ENCODE results near the gene KHDC4.
"Not testable (repeated sequence)": the region's sequence is repeated elsewhere in the genome, so short reads cannot be mapped to it uniquely, and the experiment has no call there.

The KHDC4 gene

DNA sequence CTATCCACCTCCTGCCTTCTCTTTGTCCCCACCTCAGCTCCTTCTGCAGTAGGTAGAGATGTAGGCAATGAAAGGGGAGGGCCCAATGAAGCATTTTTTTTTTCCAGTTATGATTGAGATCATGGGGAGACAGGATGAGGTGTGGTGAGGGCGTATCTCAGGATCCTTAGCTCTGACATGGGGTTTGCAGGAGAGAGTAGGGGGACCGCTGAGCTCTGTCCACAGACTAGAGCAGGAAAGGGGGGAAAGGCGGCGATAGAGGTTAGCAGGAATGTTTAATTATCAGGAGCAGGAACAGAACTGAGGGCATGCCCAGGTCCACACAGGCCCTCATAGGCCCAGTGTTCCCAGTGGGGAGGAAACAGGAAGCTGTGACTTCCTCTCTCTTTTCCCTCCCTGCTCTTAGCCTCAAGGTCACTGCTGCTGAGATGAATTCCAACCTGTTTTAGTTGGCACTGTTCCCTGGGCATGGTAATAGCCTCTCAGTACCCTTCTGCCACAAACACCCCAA, 6.3 kb upstream of the KHDC4 start:
- DNase-seq: peak; percentile 20

DNA sequence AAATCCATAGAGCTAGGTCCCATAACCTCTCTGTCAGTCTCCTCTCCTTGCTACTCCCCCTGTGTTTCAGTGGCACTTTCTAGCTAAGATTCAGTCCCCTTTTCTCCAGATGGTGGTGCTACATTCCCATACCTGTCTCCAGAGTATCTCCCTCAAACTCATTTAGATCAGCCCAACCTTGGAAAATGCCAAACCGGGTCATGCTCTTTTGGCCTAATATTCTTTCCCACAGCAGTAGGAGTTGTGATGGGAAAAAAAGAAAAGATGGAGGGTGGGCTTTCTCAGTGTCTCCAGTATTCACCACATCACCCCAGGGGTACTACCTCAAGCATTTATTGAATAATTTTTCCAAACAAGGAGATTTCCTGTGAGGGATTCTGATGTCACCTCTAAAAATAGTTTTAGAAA, 4.0 kb upstream of the KHDC4 start:
- DNase-seq: peak; percentile 64

DNA sequence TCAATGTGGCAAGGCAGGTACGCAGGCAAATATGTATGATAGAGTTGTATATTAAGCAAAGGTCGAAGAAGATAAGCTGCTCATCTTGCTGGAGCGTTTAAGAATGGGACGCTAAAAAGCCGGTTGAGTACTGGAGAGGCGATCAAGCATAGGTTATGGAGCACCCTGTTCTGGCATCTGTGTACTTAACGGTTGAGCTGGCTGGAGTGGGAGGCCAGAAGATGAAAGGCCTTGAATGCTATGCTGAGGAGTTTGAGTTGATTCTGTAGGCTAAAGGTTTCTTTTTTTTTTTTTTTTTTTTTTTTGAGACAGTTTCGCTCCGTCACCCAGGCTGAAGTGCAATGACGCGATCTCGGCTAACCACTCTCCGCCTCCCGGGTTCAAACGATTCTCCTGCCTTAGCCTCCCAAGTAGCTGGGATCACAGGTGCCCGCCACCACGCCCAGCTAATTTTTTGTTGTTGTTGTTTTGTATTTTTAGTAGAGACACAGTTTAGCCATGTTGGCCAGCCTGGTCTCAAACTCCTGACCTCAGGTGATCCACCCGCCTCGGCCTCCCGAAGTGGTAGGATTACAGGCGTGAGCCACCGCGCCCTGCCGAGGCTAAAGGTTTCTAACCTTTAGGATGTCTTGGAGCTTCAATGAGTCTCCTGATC, 850 bp upstream of the KHDC4 start:
- peak; percentile 67 for DNase-seq

DNA sequence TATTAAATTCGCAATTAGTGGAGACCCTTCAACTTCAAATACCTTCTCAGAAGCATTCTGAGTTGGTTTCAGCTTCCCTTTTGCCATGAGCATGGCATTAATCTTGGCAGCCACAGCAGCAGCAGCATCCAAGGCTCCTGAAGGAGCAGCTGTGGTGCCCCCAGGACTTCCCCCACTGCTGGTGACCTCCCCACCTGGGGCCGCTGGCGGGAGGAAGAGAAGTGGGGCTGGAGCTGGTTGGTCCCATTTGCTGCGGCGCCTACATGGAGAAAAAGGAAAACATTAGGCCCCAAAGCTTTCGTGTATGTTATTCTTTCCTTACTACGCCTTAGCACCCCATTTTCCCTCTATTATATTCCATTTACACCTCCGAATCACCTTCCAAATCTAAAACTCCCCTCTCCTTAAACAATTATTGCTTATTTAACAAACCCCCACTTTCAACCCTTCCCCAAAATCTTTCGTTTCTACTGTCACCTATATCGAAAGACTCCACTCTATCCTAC, 569 bp downstream of the KHDC4 start:
- DNase-seq: no peak

DNA sequence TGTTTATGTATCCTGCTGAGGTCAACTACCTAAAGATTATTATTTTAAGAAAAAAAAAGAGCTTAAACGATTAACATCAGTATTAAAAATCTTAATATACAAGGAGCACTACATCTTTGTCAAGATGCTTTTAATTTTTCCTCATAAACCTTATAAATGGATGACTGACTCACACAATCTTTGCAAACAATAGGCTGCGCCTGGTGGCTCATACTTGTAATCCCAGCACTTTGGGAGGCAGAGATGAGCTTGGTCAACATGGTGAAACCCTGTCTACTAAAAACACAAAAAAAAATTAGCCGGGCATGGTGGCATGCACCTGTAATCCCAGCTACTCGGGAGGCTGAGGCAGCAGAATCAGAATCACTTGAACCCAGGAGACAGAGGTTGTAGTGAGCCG, 1.7 kb downstream of the KHDC4 start:
- DNase-seq: no peak

DNA sequence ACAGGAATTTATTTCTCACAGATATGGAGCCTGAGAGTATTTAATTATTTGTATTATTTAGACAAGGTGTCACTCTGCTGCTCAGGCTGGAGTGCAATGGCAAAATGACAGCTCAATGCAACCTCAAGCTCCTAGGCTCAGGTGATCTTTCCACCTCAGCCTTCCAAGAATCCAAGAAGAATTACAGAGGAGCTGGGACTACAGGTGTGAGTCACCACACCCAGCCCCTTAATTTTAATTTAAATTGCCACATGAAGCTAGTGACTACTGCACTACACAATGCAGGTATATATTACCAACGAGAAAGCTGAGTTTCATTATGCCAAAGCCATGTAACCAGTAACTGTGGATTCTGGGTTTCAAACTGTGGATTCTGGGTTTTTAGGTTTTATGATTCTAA, 2.1 kb downstream of the KHDC4 start:
- DNase-seq: no peak

DNA sequence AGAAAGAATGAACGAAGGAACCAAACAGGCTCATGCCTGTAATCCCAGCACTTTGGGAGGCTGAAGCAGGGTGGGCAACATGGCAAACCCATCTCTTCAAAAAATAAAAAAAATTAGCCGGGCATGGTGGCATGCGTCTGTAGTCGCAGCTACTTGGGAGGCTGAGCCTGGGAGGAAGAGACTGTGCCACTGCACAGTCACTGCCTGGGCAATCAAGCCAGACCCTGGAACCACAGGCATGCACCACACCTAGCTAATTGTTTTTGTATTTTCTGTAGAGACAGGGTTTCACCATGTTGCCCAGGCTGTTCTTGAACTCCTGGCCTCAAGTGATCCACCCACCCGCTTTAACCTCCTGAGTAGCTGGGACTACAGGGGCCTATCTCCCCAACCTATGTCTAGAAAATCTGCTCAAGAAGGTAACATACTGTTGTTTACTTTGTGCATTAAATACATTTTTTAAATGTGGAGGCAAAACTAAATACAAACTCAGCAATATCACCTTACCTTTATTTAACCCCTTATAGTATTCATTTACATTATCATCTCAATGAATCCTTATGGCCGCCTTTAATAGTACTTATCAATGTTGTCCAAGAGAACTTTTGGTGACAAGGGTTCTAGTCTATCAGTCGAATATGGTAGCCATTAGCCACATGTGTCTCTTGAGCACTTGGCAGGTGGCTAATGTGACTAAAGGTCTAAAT, 2.7 kb downstream of the KHDC4 start:
- no peak for DNase-seq

DNA sequence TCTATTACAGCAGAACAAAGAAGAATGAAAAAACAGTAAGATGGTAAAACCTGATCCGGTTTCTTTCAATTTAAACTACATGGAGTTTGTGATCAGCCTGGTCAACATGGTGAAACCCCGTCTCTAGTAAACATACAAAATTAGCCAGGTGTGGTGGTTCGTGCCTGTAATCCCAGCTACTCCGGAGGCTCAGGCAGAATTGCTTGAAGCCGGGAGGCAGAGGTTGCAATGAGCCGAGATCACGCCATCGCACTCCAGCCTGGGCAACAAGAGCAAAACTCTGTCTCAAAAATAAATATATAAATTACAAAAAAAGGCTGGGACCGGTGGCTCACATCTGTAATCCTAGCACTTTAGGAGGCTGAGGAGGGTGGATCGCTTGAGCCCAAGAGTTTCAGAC, 3.5 kb downstream of the KHDC4 start:
- not testable (repeated sequence) for DNase-seq

DNA sequence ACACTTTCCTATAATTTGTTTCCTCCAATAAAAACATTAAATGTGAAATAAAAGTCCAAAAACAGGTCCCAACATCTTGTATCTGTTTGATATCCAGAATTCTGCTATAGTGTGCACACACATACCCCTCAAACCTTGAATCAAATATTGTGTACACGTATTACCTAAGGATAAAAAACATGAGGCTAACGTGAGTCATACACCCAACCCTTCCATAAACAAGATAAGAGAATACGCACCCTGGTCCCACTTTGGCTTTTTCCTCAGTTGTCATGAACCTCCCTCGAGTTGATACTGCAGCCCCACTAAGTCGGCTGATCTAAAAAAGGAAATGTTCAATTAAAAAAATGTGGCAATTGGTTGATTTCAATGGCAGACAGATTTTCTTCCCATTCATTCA, 5.2 kb downstream of the KHDC4 start:
- DNase-seq: no peak

DNA sequence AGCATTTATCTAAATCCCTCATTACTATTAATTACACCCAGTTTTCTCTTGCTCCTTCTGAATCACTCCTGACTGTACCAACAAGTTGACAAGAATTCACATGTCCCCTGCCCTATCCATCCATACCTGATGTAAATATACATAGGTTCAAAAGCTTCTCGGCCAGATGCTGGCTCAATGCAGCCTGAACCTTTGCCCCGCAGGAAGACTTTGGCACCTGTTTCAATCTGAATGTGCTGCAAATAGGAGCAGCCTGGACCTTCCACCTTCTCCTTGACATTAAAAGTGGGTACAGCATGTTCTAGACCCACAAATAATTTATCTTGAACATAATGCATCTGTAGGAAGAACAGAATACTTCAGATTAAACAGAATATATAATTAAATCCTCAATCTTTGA, 8.7 kb downstream of the KHDC4 start:
- DNase-seq: no peak

DNA sequence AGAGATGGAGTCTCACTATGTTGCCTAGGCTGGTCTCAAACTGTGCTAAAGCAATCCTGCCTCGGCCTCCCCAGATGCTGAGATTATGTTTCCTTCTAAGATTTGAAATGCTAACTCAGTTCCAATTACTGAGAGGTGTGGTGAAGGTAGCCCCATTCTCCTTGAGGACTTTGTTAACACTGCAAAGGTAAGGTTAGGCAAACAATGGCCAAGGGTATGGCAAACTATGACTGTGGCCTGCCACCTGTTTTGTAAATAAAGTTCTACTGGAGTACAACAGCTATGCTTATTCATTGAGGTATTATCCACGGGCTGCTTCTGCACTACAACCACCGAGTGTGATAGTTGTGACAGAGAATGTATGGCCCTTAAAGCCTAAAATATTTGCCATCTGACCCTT, 13.5 kb downstream of the KHDC4 start:
- DNase-seq: no peak

DNA sequence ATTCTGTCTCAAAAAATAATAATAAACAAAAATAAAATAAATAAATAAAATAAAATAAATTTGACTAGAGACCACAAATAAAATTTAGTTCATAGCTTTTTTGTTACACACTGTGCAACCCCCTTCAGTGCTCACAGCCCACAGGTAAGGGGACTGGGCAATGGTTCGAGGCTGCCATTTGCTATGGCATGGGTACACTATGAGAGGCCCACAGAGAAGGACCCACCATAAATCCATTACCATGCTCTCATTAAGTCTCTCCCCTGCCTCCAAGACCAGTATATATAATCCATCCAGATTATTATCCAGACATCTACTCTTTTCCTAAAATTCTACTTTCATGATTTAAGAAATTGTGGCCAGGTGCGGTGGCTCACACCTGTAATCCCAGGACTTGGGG, 14.4 kb downstream of the KHDC4 start:
- no peak for DNase-seq

DNA sequence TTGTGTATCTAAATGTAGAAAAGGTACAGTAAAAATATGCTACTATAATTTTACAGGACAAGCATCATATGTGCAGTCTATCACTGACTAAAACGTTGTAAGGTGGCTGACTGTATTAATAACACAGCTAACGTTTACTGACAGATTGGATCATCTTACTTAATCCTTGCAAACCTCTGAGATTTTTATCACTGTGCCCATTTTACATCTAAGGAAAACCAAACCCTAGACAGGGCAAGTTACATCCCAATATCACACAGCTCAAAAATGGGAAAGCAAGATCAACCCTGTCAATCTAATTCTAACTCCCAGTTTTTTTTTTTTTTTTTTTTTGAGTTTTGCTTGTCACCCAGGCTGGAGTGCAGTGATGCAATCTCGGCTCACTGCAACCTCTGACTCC, 15.6 kb downstream of the KHDC4 start:
- DNase-seq: no peak

DNA sequence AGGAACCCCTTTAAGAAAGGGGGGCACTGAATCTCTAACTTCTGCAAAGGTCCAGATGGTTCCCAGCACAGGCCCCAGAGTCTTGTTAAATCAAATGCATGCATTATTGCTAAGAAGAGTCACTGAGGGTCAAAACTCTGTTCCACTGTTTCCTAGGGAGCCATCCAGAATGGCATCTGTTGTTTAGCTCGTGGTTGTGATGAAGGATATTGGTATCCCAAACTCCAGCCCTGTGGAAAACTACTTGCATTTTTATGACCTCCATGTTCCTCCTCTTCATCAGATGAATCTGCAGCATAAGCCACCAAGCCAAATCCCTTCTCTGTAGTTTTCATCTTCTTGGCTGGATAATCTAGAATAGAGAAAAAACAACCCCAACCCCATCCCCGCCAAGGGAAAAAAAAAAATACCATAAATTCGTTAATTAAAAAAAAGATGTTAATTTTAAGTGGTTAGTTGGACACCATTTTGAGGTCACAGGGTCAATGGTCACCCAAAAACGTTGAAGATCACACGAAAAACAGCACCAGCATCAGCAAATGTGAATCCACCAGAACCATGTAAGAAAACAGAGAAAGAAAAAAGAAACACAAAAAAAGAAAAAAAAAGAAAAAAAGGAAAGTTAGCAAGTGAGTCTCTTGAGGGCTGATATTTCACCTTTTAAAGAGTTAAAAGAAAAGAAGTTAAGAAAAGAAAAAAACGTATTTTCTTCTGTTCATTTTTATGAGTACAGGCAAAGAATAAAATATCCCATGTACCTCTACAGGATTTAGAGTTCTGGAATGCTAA, 20.1 kb downstream of the KHDC4 start:
- no peak for DNase-seq

DNA sequence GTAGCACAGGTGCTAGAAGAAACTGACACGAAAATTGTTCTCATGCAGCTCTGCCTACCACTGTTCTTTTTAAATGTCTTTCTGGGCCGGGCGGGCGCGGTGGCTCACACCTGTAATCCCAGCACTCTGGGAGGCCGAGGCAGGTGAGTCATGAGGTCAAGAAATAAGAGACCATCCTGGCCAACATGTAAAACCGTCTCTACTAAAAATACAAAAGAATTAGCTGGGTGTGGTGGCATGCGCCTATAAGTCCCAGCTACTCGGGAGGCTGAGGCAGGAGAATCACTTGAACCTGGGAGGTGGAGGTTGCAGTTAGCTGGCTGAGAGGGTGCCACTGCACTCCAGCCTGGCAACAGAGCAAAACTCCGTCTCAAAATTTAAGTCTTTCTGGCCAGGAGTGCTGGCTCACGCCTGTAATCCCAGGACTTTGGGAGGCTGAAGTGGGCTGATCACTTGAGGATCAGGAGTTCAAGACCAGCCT, 22.1 kb downstream of the KHDC4 start:
- DNase-seq: no peak

DNA sequence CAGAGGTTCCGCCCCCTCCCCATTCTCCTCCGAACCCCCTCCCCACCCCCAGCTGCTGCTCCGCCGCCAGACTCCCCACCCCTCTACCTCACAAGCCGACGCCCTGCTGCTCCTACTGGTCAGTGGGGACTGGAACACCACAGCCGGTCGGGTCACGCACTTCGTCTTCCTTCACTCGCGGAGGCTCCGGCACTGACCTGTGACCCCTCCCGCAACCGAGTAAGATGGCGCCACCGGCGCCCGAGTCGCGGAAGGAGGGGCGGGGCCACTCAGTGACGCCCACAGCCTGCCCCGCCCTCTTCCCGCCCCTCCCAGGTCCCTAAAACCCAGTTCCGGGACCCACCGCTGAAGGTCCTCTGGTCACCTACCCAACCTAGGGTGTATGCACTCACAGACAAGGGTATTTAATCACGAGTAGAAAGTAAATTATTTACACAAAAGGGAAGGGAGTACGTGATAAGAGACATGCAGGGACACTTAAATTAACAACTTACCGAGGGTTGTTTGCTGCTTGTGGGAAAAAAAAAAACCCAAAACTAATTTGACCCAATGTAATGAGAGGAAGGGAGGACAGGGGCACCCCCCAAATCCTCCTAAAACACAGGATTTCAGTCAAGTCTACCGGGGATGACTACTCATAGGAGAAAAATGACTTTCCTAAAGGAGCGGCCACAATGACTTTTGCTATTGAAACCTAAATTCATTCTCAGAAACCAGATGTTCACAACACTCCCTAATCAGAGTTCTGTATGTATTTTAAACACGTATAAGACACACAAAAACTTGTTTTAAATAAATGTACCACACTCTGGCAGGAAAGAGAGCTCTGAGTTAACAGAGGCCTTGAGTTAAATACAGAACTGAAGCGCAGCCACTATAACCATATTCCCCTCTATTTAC, 22.8 kb downstream of the KHDC4 start, which contains the start of gene RIT1:
Gene RIT1 (minus strand): TSS at position 194 of the 900 bp plus-strand sequence. CDS start 588 bp downstream, outside the sequence.
- DNase-seq: peak; percentile 64

DNA sequence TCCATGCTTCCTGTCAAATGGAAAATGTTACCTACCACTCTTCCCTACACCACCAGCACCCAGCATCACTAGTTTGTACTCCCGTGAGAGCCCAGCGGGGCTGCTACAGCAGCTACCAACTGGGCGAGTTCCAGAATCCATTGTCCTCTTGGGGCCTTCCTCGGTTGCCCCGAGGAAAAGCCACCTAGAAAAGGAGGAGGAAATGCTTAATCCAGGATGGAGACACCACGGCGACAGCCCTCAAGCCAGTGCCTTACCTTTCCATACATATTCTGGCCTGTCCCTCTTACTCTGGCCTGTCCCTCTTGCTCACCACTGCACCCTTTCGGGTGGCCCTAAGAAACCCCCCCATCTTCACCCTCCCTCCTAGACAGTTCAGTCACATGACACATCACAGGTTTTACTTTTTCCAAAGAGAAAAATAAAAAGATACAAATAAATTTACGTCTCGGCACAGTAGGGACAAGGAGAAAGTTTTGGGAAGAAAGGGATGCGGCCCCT, 23.5 kb downstream of the KHDC4 start:
- DNase-seq: peak; percentile 32

DNA sequence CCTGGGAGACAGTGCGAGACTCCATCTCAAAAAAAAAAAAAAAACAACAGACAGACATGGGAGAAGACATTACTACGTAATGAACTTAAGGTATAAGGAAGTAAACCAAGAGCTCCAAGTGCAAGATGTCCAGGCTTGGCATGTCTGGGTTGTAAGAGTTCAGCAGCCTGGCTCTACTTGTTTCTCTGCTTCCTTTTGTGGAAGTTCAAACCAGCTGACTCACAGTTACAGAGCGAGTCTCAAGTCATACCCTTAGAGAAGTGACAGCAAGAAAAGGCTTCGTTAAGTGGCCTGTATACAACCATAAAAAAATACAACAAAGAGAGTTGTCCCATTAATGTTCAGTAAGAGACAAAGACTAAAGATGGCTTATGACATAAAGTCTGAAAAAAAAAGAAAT, 24.3 kb downstream of the KHDC4 start:
- no peak for DNase-seq

DNA sequence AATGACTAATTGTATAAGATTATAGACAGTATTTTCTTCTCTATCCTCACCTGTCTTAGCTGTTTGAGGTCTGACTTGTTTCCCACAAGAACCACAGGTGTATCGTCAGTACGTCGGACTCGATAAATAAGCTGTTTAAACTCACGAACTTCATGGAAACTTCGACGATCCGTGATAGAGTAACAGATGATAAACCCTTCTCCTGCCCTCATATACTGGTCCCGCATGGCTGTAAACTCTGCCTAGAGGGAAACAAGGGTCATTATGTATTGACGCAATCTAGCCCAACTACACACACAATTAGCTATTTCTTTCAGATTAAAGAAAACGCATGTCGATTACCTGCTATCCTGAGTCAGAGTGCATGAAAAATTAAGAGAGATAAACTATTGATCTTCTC, 30.0 kb downstream of the KHDC4 start:
- no peak for DNase-seq

DNA sequence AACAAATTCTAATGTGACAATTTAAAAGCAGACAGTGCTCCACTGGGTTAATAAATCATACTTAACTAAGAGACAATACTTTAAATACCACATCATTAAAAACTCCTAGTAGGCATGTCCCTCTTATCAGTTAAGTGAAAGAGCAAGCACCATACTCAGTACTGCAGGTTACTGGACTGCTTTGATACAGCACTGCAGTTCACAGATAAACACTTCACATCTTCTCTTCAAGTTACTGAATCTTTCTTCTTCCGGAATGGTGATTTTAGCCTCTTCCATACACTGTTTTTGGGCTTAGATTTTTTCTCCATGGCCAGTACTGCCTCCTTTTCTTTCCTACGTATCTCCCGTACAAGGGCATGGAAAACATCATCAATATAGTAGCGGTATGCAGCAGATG, 34.1 kb downstream of the KHDC4 start:
- DNase-seq: no peak

DNA sequence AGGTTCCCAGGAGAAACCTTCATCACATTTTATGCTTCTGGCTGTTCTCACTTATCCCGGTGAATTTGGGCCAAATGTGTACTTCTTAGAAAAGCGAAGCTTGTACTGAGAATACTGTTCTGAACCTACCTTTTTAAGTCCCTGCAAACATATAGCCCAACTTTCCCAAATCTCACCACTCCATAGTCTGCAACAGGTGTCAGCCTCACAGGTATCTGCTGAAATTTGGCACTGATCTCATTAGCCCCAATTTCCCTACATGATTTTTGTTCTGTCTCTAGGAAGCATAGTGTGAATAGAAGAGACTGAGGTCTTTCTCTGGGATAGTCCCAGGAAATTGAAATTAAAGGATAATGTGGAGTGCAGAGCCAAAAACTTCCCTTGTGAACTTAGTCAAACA, 34.5 kb downstream of the KHDC4 start:
- no peak for DNase-seq

DNA sequence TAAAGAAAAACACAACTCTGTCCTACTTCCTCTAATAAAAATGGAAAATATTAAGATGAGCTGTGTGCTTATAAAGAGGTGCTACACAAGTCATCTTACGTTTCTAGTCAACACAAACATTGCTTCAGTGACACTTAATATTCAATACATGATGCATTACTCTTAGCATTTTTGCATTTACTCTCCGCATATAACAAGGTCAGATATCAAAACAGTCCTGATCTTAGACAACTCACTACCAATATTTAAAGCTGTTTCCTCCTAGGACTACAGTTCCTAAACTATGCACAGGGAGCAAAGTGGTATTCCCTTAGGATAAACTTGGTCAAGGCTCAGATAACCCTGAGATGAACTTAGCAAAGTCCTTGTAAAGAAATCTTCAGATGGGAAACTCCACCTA, 35.3 kb downstream of the KHDC4 start:
- DNase-seq: no peak

Data from DMS79 treated with DMSO at 0.1 percent for 48 hours (cell line).